GM19025 (cell line): ENCODE data around the gene NUAK2.
"Not testable (repeated sequence)": the region's sequence is repeated elsewhere in the genome, so short reads cannot be mapped to it uniquely, and the experiment has no call there.

Source experiments
- ATAC-seq: cut with Tn5 transposase; IDR thresholded peaks from one replicate; pipeline ENCODE4 v1.9.1; 2021; ENCODE audit warnings: mild to moderate bottlenecking, low read depth, moderate library complexity; ENCODE audit not compliant: unreplicated experiment

NUAK2 gene

DNA sequence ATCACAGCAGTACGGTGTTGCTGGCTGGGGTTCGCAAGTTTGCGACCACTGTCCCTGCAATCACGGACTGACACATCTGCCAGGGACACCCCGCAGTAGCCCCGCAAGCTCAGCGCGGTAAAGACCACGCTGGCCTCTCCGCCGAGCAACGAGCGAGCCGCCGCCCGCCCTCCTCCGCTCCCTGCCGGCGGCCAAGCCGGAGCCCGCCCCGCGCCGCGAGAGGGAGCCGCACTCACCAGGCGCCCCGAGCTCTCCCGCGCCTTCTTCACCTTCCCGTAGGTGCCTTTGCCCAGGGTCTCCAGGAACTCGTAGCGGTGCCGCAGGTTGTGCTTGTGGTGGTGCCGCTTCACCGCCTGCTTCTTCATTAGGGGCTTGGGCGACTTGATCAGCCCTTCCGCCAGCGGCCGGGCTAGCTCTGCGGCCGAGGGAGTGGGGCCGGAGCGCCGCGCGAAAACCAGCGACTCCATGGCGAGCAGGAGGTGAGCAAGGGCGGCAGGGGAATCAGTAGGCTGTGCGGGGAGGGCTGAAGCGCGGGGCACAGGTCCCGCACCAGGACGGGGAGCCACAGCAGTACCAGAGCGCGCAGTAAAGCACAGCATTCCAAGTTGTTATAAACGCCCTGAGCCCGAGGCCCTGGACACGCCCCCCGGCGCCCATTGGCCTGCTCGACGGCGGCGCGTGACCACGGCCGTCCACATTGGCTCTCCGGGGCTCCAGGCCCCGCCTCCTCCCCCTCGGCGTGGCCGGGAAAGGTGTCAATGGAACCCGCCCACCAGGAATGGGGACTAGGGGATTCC, at the start of gene NUAK2:
Gene NUAK2, minus strand, starts transcription at position 584 of the 797 bp plus-strand sequence. Its CDS starts 117 bp downstream, at position 467.
- no peak for ATAC-seq

- ATAC-seq = no peak
These were observed 49.2 kb upstream of the NUAK2 start for GRCh38 chr1:205370780-205371179.

GRCh38 chr1:205369701-205370123, 48.2 kb upstream of the NUAK2 start:
- ATAC-seq = no peak

- ATAC-seq = no peak
These were observed 46.9 kb upstream of the NUAK2 start for GRCh38 chr1:205368478-205368877.

- no peak for ATAC-seq
These were observed 44.5 kb upstream of the NUAK2 start for GRCh38 chr1:205365945-205366463.

GRCh38 chr1:205365086-205365485, 43.5 kb upstream of the NUAK2 start:
- not testable (repeated sequence) for ATAC-seq

DNA sequence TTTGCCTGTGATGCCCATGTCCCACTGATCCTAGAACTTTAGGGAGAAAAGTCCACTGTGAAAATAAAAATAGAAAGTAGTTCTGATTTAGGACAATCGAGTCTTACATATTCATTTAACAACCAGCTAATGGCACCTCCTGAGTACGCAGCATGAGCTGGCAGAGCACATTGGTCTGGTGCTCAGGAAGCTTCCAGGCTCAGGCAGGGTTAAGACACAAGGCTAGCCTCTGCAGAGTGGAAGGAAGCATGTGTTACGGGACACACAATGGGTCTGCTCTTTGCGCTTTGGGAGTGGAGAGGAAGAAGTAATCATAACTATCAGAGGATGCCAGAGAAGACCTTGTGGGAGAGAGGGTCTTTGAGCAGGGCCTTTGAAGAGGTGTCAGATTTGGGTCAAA, 39.3 kb upstream of the NUAK2 start:
- no peak for ATAC-seq

- ATAC-seq = no peak
These were observed 38.4 kb upstream of the NUAK2 start for GRCh38 chr1:205359771-205360565.

DNA sequence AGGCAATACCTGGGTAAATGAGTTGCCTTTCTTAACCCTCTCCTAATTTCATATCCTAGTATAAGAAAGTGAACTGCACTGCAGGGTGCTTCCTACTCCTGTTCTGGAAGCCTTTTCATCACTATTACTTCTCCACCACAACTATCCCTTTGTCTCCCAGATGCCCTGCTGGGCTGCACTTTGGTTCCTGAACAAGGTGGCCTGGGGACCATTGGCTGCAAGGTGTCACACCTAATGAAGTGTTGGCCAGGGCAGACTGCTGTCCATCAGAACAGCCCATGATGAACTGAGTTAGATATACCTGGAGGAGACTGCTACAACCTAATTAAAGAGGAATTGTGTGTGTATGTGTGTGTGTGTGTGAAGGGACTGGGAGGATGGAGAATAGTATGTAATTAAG, 37.0 kb upstream of the NUAK2 start:
- no peak for ATAC-seq

DNA sequence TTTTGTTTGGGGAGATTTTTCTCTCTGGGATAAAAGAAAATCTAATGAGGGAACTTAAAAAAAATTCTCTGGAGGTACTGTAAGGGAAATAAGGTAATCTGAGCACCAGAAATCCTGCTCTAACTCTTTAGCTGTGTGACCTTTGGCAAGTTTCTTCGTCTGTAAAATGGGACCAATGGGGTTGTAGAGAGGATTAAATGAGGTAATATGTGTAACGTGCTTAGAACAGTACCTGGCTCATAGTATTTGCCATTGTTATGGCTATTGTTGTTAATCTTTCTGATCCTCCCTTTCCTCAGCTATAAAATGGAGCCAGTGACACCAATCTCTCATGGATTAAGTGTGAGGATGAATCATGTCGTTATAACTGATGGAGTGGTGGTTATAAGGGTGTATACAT, 36.0 kb upstream of the NUAK2 start:
- ATAC-seq = no peak

- ATAC-seq = no peak
These were observed 35.0 kb upstream of the NUAK2 start, which contains the start of gene KLHDC8A for GRCh38 chr1:205356440-205357139. Gene KLHDC8A, minus strand, starts transcription at chr1:205356922. Its CDS starts 13,318 bp downstream, at chr1:205343604.

GRCh38 chr1:205355075-205355453, 33.5 kb upstream of the NUAK2 start:
- no peak for ATAC-seq

DNA sequence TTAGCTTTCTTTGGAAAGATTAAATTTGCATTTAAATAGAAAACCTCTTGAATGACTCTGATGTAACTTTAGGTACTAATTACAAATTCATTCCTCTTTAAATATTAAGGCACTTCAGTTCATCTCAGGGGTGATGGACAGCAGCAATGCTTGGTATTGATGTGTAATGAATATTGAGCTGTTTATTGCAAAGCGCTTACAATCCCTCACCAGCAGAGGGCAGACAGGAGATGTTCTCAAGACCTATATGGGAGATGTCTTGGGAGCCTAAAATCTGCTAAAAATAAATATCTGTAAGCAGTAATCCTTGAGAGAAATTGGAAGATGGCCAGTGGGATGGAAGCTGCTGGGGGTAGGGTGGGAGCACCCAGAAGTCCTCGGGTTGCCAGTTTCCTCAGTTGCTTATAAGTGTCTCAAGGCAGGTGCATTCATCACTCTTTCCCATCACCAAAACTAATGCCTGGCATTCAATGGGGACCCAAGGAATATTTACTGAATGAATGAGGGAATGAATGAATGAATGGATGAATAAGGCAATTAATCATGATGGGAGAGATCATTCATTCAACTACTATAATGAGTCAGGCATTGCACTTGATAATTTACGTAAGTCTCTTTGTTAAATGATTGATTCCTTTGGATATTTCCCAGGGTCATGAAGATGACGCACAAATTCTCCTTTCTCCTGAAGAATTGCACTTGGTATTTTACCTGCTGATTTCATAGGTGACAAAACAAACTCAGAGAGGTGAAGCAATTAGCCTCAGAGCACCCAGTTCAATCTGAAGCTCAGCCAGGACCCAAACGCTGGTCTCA, 32.9 kb upstream of the NUAK2 start:
- no peak for ATAC-seq

DNA sequence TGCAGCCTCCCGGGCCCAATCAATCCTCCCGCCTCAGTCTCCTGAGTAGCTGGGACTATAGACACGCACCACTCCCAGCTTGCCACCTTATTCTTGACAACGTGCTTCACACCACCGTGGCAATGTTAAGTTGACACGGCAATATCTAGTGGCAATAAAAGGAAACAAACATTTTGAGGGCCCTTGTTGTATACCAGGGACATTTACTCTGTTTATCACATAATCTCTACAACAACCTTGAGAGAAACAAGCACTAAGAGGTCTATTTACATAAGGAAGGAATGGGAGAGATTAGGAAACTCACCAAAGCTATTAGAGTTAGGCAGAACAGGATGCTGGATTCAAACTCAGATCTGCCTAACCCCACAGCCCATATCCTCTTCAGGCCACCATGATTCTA, 32.1 kb upstream of the NUAK2 start:
- no peak for ATAC-seq

GRCh38 chr1:205353191-205353590, 31.6 kb upstream of the NUAK2 start:
- ATAC-seq = no peak

GRCh38 chr1:205351984-205352713, 30.6 kb upstream of the NUAK2 start:
- ATAC-seq = no peak

DNA sequence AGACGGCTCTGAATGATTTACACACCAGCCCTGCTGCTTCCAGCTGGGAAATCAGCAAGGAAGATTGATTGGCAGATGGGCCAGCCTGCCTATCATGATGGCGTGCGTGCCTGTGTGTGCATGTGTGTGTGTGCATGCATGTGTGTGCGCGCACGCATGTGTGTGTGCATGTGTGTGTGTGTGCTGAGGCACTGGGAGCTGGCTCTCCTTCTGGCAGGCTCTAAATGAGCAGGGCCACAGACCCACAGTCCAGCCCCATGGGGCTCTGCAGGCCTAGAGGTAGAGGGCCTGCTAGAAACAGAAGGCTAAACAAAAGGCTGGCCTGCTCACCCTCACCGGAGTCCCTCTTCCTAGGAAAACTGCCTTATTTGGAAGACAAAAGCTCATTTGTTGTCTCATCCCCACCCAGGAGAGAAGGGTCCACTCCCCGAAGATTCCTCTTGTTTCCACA, 29.2 kb upstream of the NUAK2 start:
- ATAC-seq = no peak

- no peak for ATAC-seq
These were observed 28.6 kb upstream of the NUAK2 start for GRCh38 chr1:205350124-205350523.
